MCF 10A (cell line): ENCODE measurements around the gene TMEM72. TPM values are rescaled to one million over a fixed set of nuclear protein-coding genes. Genes with fewer than 3 reads are reported as not detected.

Experiments used
- BruUV-seq: library from RNA; stranded (reverse); fragments of 400-500 nt; replicated peaks from 2 replicates; lab custom pipeline; 2021; lab: Mats Ljungman, UMichigan
- CTCF ChIA-PET: fragments of 300-600 bp; sonication (Branson Sonifier 250); formaldehyde crosslinking; extraction: SDS; loops from one replicate; lab custom pipeline; 2021; ENCODE audit warnings: antibody characterized with exemption, inconsistent platforms; lab: Yijun Ruan, JAX
- POLR2A ChIA-PET: fragments of 300-600, 350-650 bp; sonication (Branson Sonifier 250); formaldehyde crosslinking; extraction: SDS; loops from one replicate; lab custom pipeline; 2020; ENCODE audit warnings: antibody characterized with exemption, inconsistent platforms; lab: Yijun Ruan, JAX
- DNase-seq: peaks from one replicate; pipeline ENCODE4 v3.0.0-alpha.2; 2018; ENCODE audit not compliant: unreplicated experiment
- H3K27ac Mint-ChIP-seq: one replicate; pipeline ENCODE4 v1.8.0; 2022; ENCODE audit warnings: mild to moderate bottlenecking, low read depth, mixed read lengths; ENCODE audit not compliant: unreplicated experiment
- H3K27me3 Mint-ChIP-seq: one replicate; pipeline ENCODE4 v1.8.0; 2022; ENCODE audit warnings: mixed read lengths; ENCODE audit not compliant: insufficient read depth, unreplicated experiment
- H3K36me3 Mint-ChIP-seq: one replicate; pipeline ENCODE4 v1.8.0; 2022; ENCODE audit warnings: mild to moderate bottlenecking, moderate library complexity, mixed read lengths; ENCODE audit not compliant: insufficient read depth, unreplicated experiment
- H3K4me1 Mint-ChIP-seq: one replicate; pipeline ENCODE4 v1.8.0; 2022; ENCODE audit warnings: mixed read lengths; ENCODE audit not compliant: insufficient read depth, unreplicated experiment
- H3K4me3 Mint-ChIP-seq: one replicate; pipeline ENCODE4 v1.8.0; 2022; ENCODE audit warnings: mild to moderate bottlenecking, moderate library complexity, mixed read lengths; ENCODE audit not compliant: unreplicated experiment
- H3K9me3 Mint-ChIP-seq: one replicate; pipeline ENCODE4 v1.8.0; 2022; ENCODE audit warnings: mixed read lengths; ENCODE audit not compliant: unreplicated experiment
- intact Hi-C: fragments of 100-400 bp; cut with micrococcal nuclease; formaldehyde crosslinking; loops from 2 replicates; pipeline ENCODE4 v1.14.1; 2022
- total RNA-seq: library from RNA; stranded (reverse); gene quantifications from 2 replicates; pipeline ENCODE4 v1.2.3, GENCODE V29; 2022
- TF ChIP-seq, protein P1 (sequence below): fragments of 200-600 bp; IDR thresholded peaks from one replicate; pipeline ENCODE4 v1.8.0; 2022; ENCODE audit warnings: antibody characterized with exemption, mild to moderate bottlenecking; ENCODE audit not compliant: unreplicated experiment

TMEM72 gene
- total RNA-seq, 1 experiment from 2014 or later, result not detected

DNA sequence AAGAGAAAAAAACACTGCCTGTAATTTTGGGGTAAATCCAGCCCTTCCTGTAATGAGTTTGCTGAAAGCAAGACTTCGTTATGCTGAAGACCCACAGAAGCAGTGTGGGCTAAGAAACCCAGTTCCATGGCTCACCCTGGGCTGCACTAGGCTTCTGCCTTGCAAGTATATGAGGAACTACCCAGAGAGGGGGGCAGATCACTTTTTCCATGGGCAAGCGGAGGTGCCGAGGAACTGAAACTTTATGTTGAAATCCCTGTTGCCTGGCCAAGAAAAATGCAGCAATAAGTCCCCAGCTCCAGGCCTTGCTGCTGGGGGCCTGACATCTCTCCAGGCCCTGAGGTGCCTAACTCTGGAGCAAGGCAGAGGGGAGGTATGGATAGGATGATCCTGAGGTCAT, 57.0 kb downstream of the TMEM72 start:
- Mint-ChIP-seq H3K9me3 (no peaks in the 10 kb centered on the region), H3K36me3 (peaks cover 6% of the 10 kb centered on the region), H3K4me3 (no peak overlapping the region), H3K4me1 (peaks cover 18% of the 10 kb centered on the region), H3K27ac (no peak overlapping the region), H3K27me3 (no peaks in the 10 kb centered on the region)
- peak; percentile 12 for DNase-seq
- TF ChIP-seq, protein P1, sequence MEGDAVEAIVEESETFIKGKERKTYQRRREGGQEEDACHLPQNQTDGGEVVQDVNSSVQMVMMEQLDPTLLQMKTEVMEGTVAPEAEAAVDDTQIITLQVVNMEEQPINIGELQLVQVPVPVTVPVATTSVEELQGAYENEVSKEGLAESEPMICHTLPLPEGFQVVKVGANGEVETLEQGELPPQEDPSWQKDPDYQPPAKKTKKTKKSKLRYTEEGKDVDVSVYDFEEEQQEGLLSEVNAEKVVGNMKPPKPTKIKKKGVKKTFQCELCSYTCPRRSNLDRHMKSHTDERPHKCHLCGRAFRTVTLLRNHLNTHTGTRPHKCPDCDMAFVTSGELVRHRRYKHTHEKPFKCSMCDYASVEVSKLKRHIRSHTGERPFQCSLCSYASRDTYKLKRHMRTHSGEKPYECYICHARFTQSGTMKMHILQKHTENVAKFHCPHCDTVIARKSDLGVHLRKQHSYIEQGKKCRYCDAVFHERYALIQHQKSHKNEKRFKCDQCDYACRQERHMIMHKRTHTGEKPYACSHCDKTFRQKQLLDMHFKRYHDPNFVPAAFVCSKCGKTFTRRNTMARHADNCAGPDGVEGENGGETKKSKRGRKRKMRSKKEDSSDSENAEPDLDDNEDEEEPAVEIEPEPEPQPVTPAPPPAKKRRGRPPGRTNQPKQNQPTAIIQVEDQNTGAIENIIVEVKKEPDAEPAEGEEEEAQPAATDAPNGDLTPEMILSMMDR, result no peak
- no TSS peak for BruUV-seq
- POLR2A ChIA-PET, result interaction anchor here (1.3 kb wide), 1 partner anchor 10 kb away, joined by 6 read pairs; the partner anchor contains the start of gene DEPP1
- CTCF ChIA-PET, result interaction anchor here (0.6 to 4.1 kb wide), 5 partner anchors 8 to 920 kb away, joined by 4 to 16 read pairs (median 9); no protein-coding TSS in a partner anchor
- intact Hi-C loops, result no loop called here

DNA sequence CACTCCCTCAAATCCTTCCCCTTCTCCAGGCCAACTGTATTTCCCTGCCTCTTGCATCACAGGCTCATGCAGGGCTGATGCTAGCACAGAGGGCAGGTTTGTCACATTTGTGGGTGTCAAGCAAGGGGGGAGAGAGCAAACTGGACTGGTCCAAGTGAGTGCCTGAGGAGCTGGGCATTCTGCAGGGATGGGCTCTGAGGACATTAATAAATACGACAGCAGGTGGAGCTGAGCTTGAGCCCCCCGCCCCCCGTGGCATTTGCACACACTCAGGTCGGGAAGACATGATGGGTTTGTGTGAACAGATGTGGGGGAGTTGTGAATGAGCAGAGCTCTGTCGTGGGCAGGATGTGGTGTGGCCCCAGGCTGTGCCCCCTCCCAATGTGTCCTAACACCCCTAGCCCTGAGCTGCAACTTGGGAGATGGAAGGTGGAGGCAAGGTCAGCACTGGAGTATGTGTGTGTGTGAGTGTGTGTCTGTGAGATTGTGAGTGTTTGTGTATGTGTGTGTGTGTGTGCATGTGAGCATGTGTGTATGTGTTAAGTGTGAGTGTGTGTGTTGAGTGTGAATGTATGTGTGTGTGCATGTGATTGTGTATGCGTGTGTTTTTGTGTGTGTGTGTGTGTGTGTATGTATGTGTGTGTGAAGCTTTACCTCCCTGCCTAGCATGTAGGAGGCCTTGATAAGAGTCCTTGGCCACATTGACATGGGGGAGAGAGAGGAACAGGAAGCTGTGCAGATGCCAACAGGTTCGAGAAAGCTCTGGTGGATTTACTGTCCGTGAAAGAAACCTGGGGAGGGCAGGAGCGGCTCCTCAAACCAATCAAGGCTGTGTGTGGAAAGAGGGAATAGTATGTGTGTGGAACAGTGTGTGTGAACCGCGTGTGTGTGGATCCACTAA, 57.6 kb downstream of the TMEM72 start:
- BruUV-seq, result no TSS peak

DNA sequence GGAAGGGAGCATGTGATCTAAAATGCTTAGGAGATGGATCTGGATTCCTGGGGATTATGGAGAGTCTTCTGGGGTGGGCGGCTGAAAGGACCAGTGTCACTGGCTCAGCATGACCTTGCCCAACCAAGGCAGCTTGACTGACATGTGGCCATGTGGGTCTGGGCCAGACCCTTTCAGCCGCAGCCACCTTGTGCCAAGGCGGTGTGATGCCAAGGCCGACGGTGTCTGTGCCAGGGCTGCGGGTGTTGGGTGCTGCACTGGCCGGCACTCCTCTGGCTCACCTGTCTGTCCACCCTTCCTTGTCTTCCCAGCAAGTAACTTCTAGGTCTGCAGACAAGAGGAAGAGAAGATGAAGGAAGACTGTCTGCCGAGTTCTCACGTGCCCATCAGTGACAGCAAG, 58.7 kb downstream of the TMEM72 start:
- intact Hi-C loops, result no loop called here
- H3K4me3 Mint-ChIP-seq, result no peak overlapping the region
- no peak for DNase-seq
- TF ChIP-seq, protein P1, result no peak
- H3K27ac Mint-ChIP-seq, result no peak overlapping the region
- ChIA-PET CTCF (interaction anchor here (1.0 to 4.1 kb wide), 2 partner anchors 12 to 38 kb away, joined by 4 to 16 read pairs; no protein-coding TSS in a partner anchor), POLR2A (no interaction called here)
- peaks cover 8% of the 10 kb centered on the region for H3K4me1 Mint-ChIP-seq
- no peaks in the 10 kb centered on the region for H3K9me3 Mint-ChIP-seq
- no TSS peak for BruUV-seq
- H3K27me3 Mint-ChIP-seq, result no peaks in the 10 kb centered on the region
- H3K36me3 Mint-ChIP-seq, result peaks cover 17% of the 10 kb centered on the region

More for the DNA sequence above, 57.6 kb downstream of the TMEM72 start:
- no peaks in the 10 kb centered on the region for H3K27me3 Mint-ChIP-seq
- no peak overlapping the region for H3K4me3 Mint-ChIP-seq
- ChIA-PET CTCF (interaction anchor here (1.0 to 4.1 kb wide), 3 partner anchors 11 to 36 kb away, joined by 4 to 16 read pairs (median 9); no protein-coding TSS in a partner anchor), POLR2A (no interaction called here)
- no peak overlapping the region for H3K27ac Mint-ChIP-seq
- no peaks in the 10 kb centered on the region for H3K9me3 Mint-ChIP-seq
- H3K36me3 Mint-ChIP-seq, result peaks cover 12% of the 10 kb centered on the region
- DNase-seq, result no peak
- TF ChIP-seq, protein P1, result no peak
- intact Hi-C loops, result no loop called here
- peaks cover 18% of the 10 kb centered on the region for H3K4me1 Mint-ChIP-seq

DNA sequence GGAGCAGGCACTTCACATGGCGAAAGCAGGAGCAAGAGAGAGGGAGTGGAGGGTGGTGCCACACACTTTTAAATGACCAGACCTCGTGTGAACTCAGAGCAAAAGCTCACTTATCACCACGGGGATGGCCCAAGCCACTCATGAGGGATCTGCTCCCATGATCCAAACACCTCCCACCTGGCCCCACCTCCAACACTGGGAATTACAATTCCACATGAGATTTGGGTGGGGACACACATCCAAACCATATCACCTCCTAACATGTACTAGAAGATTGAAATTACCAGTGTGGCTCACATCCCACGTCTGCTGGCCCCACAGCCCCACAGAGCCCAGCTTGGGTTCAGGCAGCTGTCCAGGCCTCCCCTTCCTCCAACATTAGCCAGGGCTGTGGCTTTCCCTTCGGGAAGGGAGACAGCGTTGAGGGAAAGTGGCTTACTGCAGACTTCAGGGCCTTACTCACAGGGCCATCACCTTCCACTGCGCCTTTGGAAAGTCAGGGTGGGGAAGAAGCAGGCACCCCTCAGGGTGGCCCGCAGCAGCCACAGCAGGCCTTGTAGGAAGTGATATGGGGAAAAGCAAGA, 59.8 kb downstream of the TMEM72 start:
- CTCF ChIA-PET, result interaction anchor here (4.1 kb wide), 1 partner anchor 39 kb away, joined by 16 read pairs; no protein-coding TSS in a partner anchor

More for the DNA sequence above, 59.8 kb downstream of the TMEM72 start:
- TF ChIP-seq, protein P1, result no peak
- no peak for DNase-seq
- Mint-ChIP-seq H3K4me1 (peaks cover 7% of the 10 kb centered on the region), H3K36me3 (peaks cover 17% of the 10 kb centered on the region), H3K27ac (no peak overlapping the region), H3K27me3 (no peaks in the 10 kb centered on the region), H3K9me3 (no peaks in the 10 kb centered on the region), H3K4me3 (no peak overlapping the region)
- intact Hi-C loops, result no loop called here
- POLR2A ChIA-PET, result no interaction called here
- BruUV-seq, result no TSS peak
